Glutamatergic neuron (in vitro differentiated cells): Measurements from ENCODE around the gene SVOPL. TPM values are rescaled to one million over a fixed set of nuclear protein-coding genes. Genes with fewer than 3 reads are reported as not detected.

Experiments
- DNase-seq: peaks from one replicate; pipeline ENCODE4 v3.0.0; 2022
- H3K27ac Mint-ChIP-seq: one replicate; pipeline ENCODE4 v1.8.0; 2020; ENCODE audit warnings: mild to moderate bottlenecking, mixed read lengths, inconsistent platforms; ENCODE audit not compliant: unreplicated experiment
- H3K27me3 Mint-ChIP-seq: one replicate; pipeline ENCODE4 v1.8.0; 2020; ENCODE audit warnings: mild to moderate bottlenecking, moderate library complexity, mixed read lengths, inconsistent platforms; ENCODE audit not compliant: unreplicated experiment
- H3K36me3 Mint-ChIP-seq: one replicate; pipeline ENCODE4 v1.8.0; 2020; ENCODE audit warnings: mild to moderate bottlenecking, mixed read lengths, inconsistent platforms; ENCODE audit not compliant: unreplicated experiment
- H3K4me1 Mint-ChIP-seq: one replicate; pipeline ENCODE4 v1.8.0; 2020; ENCODE audit warnings: mild to moderate bottlenecking, low read depth, mixed read lengths, inconsistent platforms; ENCODE audit not compliant: unreplicated experiment
- H3K4me3 Mint-ChIP-seq: one replicate; pipeline ENCODE4 v1.8.0; 2020; ENCODE audit warnings: mild to moderate bottlenecking, mixed read lengths, inconsistent platforms; ENCODE audit not compliant: unreplicated experiment
- H3K9me3 Mint-ChIP-seq: one replicate; pipeline ENCODE4 v1.8.0; 2020; ENCODE audit warnings: mild to moderate bottlenecking, moderate library complexity, mixed read lengths, inconsistent platforms; ENCODE audit not compliant: unreplicated experiment
- CTCF ChIP-seq: fragments of 200-600 bp; sonication (generic); IDR thresholded peaks from one replicate; pipeline ENCODE4 v1.5.0; 2021; ENCODE audit not compliant: partially characterized antibody, unreplicated experiment
- total RNA-seq: library from RNA; stranded (reverse); fragmentation: NEBNext Ultra II Directional; extraction: Animal tissue kit (Norgen Biotek cat#: 25700); gene quantifications from one replicate; pipeline ENCODE4 v1.2.1, GENCODE V29; 2021; ENCODE audit not compliant: unreplicated experiment

Gene SVOPL
- total RNA-seq, 1 donor from 2014 or later = not detected

- H3K27me3 Mint-ChIP-seq = no peaks in the 10 kb centered on the region
- H3K36me3 Mint-ChIP-seq = no peaks in the 10 kb centered on the region
- no peaks in the 10 kb centered on the region for H3K9me3 Mint-ChIP-seq
- no peak overlapping the region for H3K4me3 Mint-ChIP-seq
- TF ChIP-seq CTCF = no peak
- H3K27ac Mint-ChIP-seq = no peak overlapping the region
- no peak for DNase-seq
- H3K4me1 Mint-ChIP-seq = no peaks in the 10 kb centered on the region
These were observed 9.6 kb upstream of the SVOPL start for GRCh38 chr7:138710536-138711385.

GRCh38 chr7:138705167-138705566, 4.0 kb upstream of the SVOPL start:
- no peak overlapping the region for H3K27ac Mint-ChIP-seq

GRCh38 chr7:138701537-138701923, 368 bp upstream of the SVOPL start:
- no peak for DNase-seq
- H3K36me3 Mint-ChIP-seq = no peaks in the 10 kb centered on the region
- no peaks in the 10 kb centered on the region for H3K9me3 Mint-ChIP-seq
- peaks cover 4% of the 10 kb centered on the region for H3K27me3 Mint-ChIP-seq
- no peak for TF ChIP-seq CTCF
- H3K27ac Mint-ChIP-seq = no peak overlapping the region
- H3K4me3 Mint-ChIP-seq = no peak overlapping the region
- H3K4me1 Mint-ChIP-seq = no peaks in the 10 kb centered on the region

More at GRCh38 chr7:138705167-138705566, 4.0 kb upstream of the SVOPL start:
- H3K36me3 Mint-ChIP-seq = no peaks in the 10 kb centered on the region
- H3K9me3 Mint-ChIP-seq = no peaks in the 10 kb centered on the region
- TF ChIP-seq CTCF = no peak
- H3K27me3 Mint-ChIP-seq = peaks cover 2% of the 10 kb centered on the region
- no peak for DNase-seq
- H3K4me3 Mint-ChIP-seq = no peak overlapping the region
- H3K4me1 Mint-ChIP-seq = no peaks in the 10 kb centered on the region

GRCh38 chr7:138699661-138700060, 1.5 kb downstream of the SVOPL start:
- DNase-seq = no peak
- Mint-ChIP-seq H3K4me3 (no peak overlapping the region), H3K27ac (no peak overlapping the region), H3K36me3 (no peaks in the 10 kb centered on the region), H3K9me3 (no peaks in the 10 kb centered on the region), H3K27me3 (peaks cover 4% of the 10 kb centered on the region), H3K4me1 (no peaks in the 10 kb centered on the region)
- no peak for TF ChIP-seq CTCF

GRCh38 chr7:138698281-138698680, 2.9 kb downstream of the SVOPL start:
- Mint-ChIP-seq H3K4me3 (no peak overlapping the region), H3K4me1 (no peaks in the 10 kb centered on the region), H3K27me3 (peaks cover 4% of the 10 kb centered on the region), H3K9me3 (no peaks in the 10 kb centered on the region), H3K27ac (no peak overlapping the region), H3K36me3 (no peaks in the 10 kb centered on the region)
- TF ChIP-seq CTCF = no peak
- no peak for DNase-seq
